Measurements from ENCODE around the gene FGD1.
"Not testable (repeated sequence)": the region's sequence is repeated elsewhere in the genome, so short reads cannot be mapped to it uniquely, and the experiment has no call there.

The FGD1 gene

GRCh38 chrX:54494989-54495813, 833 bp downstream of the FGD1 start:
- no peaks in the 10 kb centered on the region for H3K27me3 ChIP-seq (ENCODE audit: low read depth, low read length)
- H3K9me3 ChIP-seq (ENCODE audit: control insufficient read depth in 1 of 2, low read length in 2 of 2), result no peaks in the 10 kb centered on the region
- peaks cover 0 to 12% of the 10 kb centered on the region in 2 donors for H3K4me1 ChIP-seq (ENCODE audit: control insufficient read depth in 1 of 2, insufficient read depth in 2 of 2, low read length in 2 of 2)
- H3K27ac ChIP-seq (ENCODE audit: low read length), result no peak overlapping the region
- H3K4me3 ChIP-seq (ENCODE audit: low read depth in 1 of 2, low read length in 2 of 2), result peak overlapping the region; percentile 55 to 64
- no peaks in the 10 kb centered on the region for H3K36me3 ChIP-seq (ENCODE audit: control insufficient read depth in 1 of 2, insufficient read depth in 2 of 2, low read length in 2 of 2)

DNA sequence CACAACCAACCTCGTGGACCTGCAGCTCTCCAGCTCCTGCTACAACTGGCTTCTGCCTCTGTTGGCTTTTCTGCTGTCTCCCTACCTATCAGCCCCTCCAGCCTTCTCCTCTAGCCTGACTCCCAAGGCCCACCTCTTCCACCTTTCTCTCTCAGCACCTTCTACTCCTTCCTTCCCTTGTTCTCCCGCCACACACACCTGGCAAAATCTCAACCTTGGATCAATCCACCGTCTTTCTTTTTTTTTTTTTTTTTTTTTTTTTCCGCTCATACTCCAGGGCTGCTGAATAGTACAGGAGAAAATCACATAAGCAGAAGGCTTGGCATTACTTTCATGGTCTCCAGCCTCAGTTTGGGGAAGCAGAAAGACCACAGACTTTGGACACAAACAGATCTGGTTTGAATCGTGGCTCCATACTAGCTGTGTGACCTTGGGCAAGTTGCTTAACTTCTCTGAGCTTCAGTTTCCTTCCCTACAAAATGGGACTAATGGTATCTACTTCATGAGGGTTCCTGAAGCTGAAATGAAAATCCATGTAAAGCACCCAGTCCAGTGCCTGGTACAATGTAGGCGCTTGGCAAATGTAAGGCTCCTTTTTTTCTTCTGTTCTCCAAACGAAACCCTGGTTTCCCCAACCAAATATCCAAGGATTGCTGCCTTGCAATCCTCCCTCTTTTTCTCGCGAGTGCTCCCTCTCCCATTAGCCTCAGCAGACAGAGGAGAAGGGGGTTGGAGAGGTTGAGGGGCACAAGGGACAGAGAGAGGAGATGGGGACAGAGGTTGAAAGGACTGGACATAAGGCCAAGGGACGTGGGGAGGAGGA, 1.7 kb downstream of the FGD1 start:
- Histone ChIP-seq H3K36me3 (ENCODE audit: control insufficient read depth in 1 of 2, insufficient read depth in 2 of 2, low read length in 2 of 2) (no peaks in the 10 kb centered on the region), H3K4me3 (ENCODE audit: low read depth in 1 of 2, low read length in 2 of 2) (peak overlapping the region; percentile 55 to 64), H3K4me1 (ENCODE audit: control insufficient read depth in 1 of 2, insufficient read depth in 2 of 2, low read length in 2 of 2) (peaks cover 0 to 12% of the 10 kb centered on the region in 2 donors), H3K27ac (ENCODE audit: low read length) (no peak overlapping the region), H3K9me3 (ENCODE audit: control insufficient read depth in 1 of 2, low read length in 2 of 2) (no peaks in the 10 kb centered on the region), H3K27me3 (ENCODE audit: low read depth, low read length) (no peaks in the 10 kb centered on the region)

- Histone ChIP-seq H3K27me3 (ENCODE audit: low read depth, low read length) (no peaks in the 10 kb centered on the region), H3K4me1 (ENCODE audit: control insufficient read depth in 1 of 2, insufficient read depth in 2 of 2, low read length in 2 of 2) (peaks cover 0 to 12% of the 10 kb centered on the region in 2 donors), H3K36me3 (ENCODE audit: control insufficient read depth in 1 of 2, insufficient read depth in 2 of 2, low read length in 2 of 2) (no peaks in the 10 kb centered on the region), H3K9me3 (ENCODE audit: control insufficient read depth in 1 of 2, low read length in 2 of 2) (no peaks in the 10 kb centered on the region), H3K27ac (ENCODE audit: low read length) (no peak overlapping the region), H3K4me3 (ENCODE audit: low read depth in 1 of 2, low read length in 2 of 2) (no peak overlapping the region)
Observed at GRCh38 chrX:54492340-54492739, 3.7 kb downstream of the FGD1 start.

DNA sequence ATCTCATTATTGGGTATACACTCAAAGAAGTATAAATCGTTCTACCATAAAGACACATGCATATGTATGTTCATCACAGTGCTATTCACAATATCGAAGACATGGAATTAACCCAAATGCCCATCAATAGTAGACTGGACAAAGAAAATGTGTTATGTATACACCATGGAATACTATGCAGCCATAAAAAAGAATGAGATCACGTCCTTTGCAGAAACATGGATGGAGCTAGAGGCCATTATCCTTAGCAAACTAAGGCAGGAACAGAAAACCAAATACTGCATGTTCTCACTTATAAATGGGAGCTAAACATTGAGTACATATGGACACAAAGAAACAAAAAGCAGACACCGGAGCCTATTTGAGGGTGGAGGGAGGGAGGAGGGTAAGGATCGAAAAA, 6.2 kb downstream of the FGD1 start:
- H3K27me3 ChIP-seq (ENCODE audit: low read depth, low read length); H3K4me3 ChIP-seq (ENCODE audit: low read depth in 1 of 2, low read length in 2 of 2); H3K9me3 ChIP-seq (ENCODE audit: control insufficient read depth in 1 of 2, low read length in 2 of 2); H3K36me3 ChIP-seq (ENCODE audit: control insufficient read depth in 1 of 2, insufficient read depth in 2 of 2, low read length in 2 of 2); H3K27ac ChIP-seq (ENCODE audit: low read length): not testable (repeated sequence)
- peaks cover 0 to 12% of the 10 kb centered on the region in 2 donors for H3K4me1 ChIP-seq (ENCODE audit: control insufficient read depth in 1 of 2, insufficient read depth in 2 of 2, low read length in 2 of 2)

DNA sequence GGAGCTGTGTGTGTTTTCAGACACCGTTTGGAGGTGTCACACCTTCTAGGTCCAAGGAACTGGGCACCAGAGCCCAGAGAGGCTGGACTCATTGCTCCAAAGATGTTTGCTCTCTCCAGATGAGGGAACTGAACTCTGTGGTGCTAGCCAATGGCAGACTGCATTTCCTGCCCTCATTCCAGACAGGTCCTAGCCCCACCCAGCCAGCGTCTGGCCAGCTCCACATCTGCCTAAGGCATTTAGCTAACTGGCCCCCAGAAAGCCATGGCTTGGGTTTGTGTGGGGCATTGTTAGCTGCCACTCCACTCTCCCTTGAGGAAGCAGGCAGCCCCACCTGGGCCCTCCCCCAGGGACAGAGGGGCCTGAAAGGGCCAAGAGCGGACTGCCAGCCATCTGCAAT, 11.4 kb downstream of the FGD1 start:
- Histone ChIP-seq H3K9me3 (ENCODE audit: control insufficient read depth in 1 of 2, low read length in 2 of 2) (no peaks in the 10 kb centered on the region), H3K36me3 (ENCODE audit: control insufficient read depth in 1 of 2, insufficient read depth in 2 of 2, low read length in 2 of 2) (no peaks in the 10 kb centered on the region), H3K27me3 (ENCODE audit: low read depth, low read length) (no peaks in the 10 kb centered on the region), H3K27ac (ENCODE audit: low read length) (no peak overlapping the region), H3K4me1 (ENCODE audit: control insufficient read depth in 1 of 2, insufficient read depth in 2 of 2, low read length in 2 of 2) (peaks cover 0 to 21% of the 10 kb centered on the region in 2 donors), H3K4me3 (ENCODE audit: low read depth in 1 of 2, low read length in 2 of 2) (no peak overlapping the region)

GRCh38 chrX:54483946-54484345, 12.1 kb downstream of the FGD1 start:
- peaks cover 0 to 26% of the 10 kb centered on the region in 2 donors for H3K4me1 ChIP-seq (ENCODE audit: control insufficient read depth in 1 of 2, insufficient read depth in 2 of 2, low read length in 2 of 2)
- H3K36me3 ChIP-seq (ENCODE audit: control insufficient read depth in 1 of 2, insufficient read depth in 2 of 2, low read length in 2 of 2), result no peaks in the 10 kb centered on the region
- H3K9me3 ChIP-seq (ENCODE audit: control insufficient read depth in 1 of 2, low read length in 2 of 2), result no peaks in the 10 kb centered on the region
- no peak overlapping the region for H3K4me3 ChIP-seq (ENCODE audit: low read depth in 1 of 2, low read length in 2 of 2)
- H3K27me3 ChIP-seq (ENCODE audit: low read depth, low read length), result no peaks in the 10 kb centered on the region
- no peak overlapping the region for H3K27ac ChIP-seq (ENCODE audit: low read length)

- Histone ChIP-seq H3K4me3 (ENCODE audit: low read depth in 1 of 2, low read length in 2 of 2) (peak overlapping the region in 1 of 2 donors; percentile 38), H3K9me3 (ENCODE audit: control insufficient read depth in 1 of 2, low read length in 2 of 2) (no peaks in the 10 kb centered on the region), H3K27ac (ENCODE audit: low read length) (peak overlapping the region; percentile 56), H3K36me3 (ENCODE audit: control insufficient read depth in 1 of 2, insufficient read depth in 2 of 2, low read length in 2 of 2) (no peaks in the 10 kb centered on the region), H3K4me1 (ENCODE audit: control insufficient read depth in 1 of 2, insufficient read depth in 2 of 2, low read length in 2 of 2) (peaks cover 0 to 26% of the 10 kb centered on the region in 2 donors), H3K27me3 (ENCODE audit: low read depth, low read length) (no peaks in the 10 kb centered on the region)
Observed at GRCh38 chrX:54482839-54483593, 13.0 kb downstream of the FGD1 start.

GRCh38 chrX:54479136-54480111, 16.6 kb downstream of the FGD1 start:
- Histone ChIP-seq H3K9me3 (ENCODE audit: control insufficient read depth in 1 of 2, low read length in 2 of 2) (no peaks in the 10 kb centered on the region), H3K27me3 (ENCODE audit: low read depth, low read length) (no peaks in the 10 kb centered on the region), H3K36me3 (ENCODE audit: control insufficient read depth in 1 of 2, insufficient read depth in 2 of 2, low read length in 2 of 2) (no peaks in the 10 kb centered on the region), H3K4me3 (ENCODE audit: low read depth in 1 of 2, low read length in 2 of 2) (no peak overlapping the region), H3K27ac (ENCODE audit: low read length) (no peak overlapping the region), H3K4me1 (ENCODE audit: control insufficient read depth in 1 of 2, insufficient read depth in 2 of 2, low read length in 2 of 2) (peaks cover 0 to 22% of the 10 kb centered on the region in 2 donors)

- Histone ChIP-seq H3K27ac (ENCODE audit: low read length) (no peak overlapping the region), H3K9me3 (ENCODE audit: control insufficient read depth in 1 of 2, low read length in 2 of 2) (no peaks in the 10 kb centered on the region), H3K4me3 (ENCODE audit: low read depth in 1 of 2, low read length in 2 of 2) (no peak overlapping the region), H3K36me3 (ENCODE audit: control insufficient read depth in 1 of 2, insufficient read depth in 2 of 2, low read length in 2 of 2) (peaks cover 0 to 13% of the 10 kb centered on the region in 2 donors), H3K4me1 (ENCODE audit: control insufficient read depth in 1 of 2, insufficient read depth in 2 of 2, low read length in 2 of 2) (peaks cover 0 to 2% of the 10 kb centered on the region in 2 donors), H3K27me3 (ENCODE audit: low read depth, low read length) (no peaks in the 10 kb centered on the region)
Observed at GRCh38 chrX:54473993-54474859, 21.8 kb downstream of the FGD1 start.
